Renal cortical epithelial cell (primary cell): Measurements from ENCODE around the gene IKBKE. TPM values are rescaled to one million over a fixed set of nuclear protein-coding genes. Genes with fewer than 3 reads are reported as not detected.
A peak's percentile ranks its signal among the peaks of the same experiment; 100 is the strongest.
"Not testable (repeated sequence)": the region's sequence is repeated elsewhere in the genome, so short reads cannot be mapped to it uniquely, and the experiment has no call there.

Source experiments
- DNase-seq: peaks from one replicate; pipeline ENCODE4 v3.0.0-alpha.2; 2011; ENCODE audit warnings: low read depth
- total RNA-seq: library from RNA; depleted of rRNA; stranded (reverse); fragments of >200 nt; gene quantifications from 2 replicates; pipeline ENCODE4 v1.2.3, GENCODE V29; 2014

Gene IKBKE
- total RNA-seq, 1 donor from 2014 or later, result 13.6 TPM

- DNase-seq, result no peak
These were observed 2.6 kb downstream of the IKBKE start for GRCh38 chr1:206472886-206473285.

DNA sequence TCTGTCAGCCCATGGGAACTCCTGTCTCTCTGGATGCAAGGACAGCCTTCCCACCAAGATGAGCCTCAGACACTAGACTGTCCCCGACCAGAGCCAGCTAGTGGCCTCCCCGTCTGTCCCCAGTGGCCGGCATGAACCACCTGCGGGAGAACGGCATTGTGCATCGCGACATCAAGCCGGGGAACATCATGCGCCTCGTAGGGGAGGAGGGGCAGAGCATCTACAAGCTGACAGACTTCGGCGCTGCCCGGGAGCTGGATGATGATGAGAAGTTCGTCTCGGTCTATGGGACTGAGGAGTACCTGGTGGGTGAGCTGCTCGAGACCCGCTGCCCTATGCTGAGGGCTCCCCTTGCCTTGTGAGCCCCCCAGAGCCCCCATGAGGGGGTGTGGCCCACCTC, 5.8 kb downstream of the IKBKE start:
- no peak for DNase-seq

- no peak for DNase-seq
These were observed 6.3 kb downstream of the IKBKE start for GRCh38 chr1:206476591-206476990.

GRCh38 chr1:206477110-206477509, 6.8 kb downstream of the IKBKE start:
- no peak for DNase-seq

DNA sequence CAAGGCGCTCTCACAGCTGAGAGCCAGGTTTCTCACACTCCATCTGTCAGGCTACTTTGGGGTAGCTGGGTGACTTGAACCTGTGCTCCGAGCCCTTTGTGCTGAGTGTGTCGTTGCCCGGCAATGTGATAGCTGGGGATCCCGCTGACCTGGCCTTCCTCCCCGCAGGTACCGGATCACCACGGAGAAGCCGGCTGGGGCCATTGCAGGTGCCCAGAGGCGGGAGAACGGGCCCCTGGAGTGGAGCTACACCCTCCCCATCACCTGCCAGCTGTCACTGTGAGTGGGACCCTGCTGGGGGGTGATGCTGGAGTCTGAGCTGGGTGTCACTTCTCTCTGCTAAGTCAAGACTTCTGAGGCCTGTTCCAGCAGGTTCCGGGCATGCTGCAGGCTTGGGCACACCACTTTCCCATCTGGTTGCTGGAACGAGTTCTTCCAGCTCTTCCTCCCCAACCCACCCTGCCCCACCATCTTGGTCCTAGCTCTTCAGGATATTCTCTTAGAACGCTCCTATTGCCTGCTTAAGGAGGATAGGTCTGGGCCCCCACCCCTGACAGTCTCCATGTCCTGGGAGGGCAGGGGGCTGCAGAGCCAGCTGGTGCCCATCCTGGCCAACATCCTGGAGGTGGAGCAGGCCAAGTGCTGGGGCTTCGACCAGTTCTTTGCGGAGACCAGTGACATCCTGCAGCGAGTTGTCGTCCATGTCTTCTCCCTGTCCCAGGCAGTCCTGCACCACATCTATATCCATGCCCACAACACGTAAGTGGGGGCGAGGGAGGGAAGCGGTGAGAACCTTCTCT, 7.5 kb downstream of the IKBKE start:
- DNase-seq, result no peak

DNA sequence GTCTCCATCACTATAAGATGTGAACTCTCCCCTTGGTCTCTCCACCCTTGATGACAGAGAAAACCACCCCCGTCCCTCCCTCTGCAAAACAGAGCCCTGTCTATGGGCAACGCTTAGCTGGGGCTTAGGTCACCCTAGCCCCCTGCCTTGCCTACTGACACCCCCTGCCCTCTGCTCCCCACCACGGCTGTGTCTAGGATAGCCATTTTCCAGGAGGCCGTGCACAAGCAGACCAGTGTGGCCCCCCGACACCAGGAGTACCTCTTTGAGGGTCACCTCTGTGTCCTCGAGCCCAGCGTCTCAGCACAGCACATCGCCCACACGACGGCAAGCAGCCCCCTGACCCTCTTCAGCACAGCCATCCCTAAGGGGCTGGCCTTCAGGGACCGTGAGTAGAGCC, 8.5 kb downstream of the IKBKE start:
- no peak for DNase-seq

DNA sequence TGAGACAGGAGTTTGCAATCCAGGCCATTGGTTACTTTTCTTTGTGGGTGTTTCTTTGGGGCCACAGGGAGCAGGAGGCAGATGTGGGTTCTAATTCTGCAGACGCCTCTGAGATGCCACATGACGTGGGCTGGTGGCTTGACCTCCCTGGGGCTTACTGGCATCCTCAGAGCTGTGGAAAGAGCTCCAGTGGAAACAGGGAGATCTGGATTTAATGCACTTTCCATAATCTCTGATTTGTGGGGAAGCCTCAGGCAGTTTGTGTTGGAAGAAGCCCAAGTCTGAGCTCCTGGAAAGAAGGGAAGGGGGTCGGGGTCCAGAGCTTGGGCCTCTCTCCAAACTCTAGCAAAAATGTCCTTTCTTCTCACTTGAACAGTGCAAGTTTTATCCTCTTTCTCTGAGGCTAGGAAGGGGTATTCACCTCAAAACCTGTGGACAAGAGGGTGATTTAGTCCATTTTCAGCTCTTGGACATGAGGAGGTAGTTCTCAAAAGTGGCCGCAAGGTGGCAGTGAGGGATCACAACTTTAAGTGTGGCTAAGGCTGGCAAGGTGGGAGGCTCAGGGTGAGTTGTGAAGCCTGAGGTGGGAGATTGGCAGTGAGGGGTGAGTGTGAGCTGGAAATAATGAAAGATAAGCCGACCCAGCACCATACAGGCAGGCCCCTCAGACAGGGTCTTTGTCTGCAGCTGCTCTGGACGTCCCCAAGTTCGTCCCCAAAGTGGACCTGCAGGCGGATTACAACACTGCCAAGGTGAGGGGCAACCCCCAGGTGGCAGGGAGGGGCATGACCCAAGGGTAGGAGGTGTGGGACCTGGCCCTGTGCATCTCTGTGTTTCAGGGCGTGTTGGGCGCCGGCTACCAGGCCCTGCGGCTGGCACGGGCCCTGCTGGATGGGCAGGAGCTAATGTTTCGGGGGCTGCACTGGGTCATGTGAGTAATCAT, 9.2 kb downstream of the IKBKE start:
- DNase-seq, result peak; percentile 77

- DNase-seq, result no peak
These were observed 9.9 kb downstream of the IKBKE start for GRCh38 chr1:206480211-206480610.

GRCh38 chr1:206482611-206483010, 12.3 kb downstream of the IKBKE start:
- DNase-seq, result no peak

GRCh38 chr1:206483864-206484263, 13.6 kb downstream of the IKBKE start:
- DNase-seq, result not testable (repeated sequence)

GRCh38 chr1:206484901-206485300, 14.6 kb downstream of the IKBKE start:
- DNase-seq, result no peak

- no peak for DNase-seq
These were observed 16.9 kb downstream of the IKBKE start for GRCh38 chr1:206486995-206487788.

DNA sequence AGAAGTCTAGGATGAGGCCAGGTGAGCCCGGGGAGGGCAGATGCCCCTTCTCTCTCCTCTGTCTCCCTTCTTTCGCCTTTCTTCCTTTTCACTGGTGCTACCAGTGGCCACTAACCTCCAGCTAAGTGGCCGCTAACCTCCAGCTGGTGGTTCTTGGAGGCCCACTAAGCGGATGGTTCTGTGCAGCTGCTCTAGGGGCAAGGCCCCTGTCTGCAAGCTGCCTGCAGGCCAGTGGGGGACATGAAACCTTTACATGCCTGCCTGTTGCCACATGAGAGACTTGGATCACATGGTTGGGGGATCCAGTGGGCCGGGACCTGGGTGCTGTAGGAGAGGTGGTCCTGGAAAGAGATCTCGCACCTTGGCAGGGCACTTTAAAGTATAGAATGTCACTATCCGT, 17.7 kb downstream of the IKBKE start:
- DNase-seq, result no peak

GRCh38 chr1:206488466-206488865, 18.2 kb downstream of the IKBKE start:
- no peak for DNase-seq

DNA sequence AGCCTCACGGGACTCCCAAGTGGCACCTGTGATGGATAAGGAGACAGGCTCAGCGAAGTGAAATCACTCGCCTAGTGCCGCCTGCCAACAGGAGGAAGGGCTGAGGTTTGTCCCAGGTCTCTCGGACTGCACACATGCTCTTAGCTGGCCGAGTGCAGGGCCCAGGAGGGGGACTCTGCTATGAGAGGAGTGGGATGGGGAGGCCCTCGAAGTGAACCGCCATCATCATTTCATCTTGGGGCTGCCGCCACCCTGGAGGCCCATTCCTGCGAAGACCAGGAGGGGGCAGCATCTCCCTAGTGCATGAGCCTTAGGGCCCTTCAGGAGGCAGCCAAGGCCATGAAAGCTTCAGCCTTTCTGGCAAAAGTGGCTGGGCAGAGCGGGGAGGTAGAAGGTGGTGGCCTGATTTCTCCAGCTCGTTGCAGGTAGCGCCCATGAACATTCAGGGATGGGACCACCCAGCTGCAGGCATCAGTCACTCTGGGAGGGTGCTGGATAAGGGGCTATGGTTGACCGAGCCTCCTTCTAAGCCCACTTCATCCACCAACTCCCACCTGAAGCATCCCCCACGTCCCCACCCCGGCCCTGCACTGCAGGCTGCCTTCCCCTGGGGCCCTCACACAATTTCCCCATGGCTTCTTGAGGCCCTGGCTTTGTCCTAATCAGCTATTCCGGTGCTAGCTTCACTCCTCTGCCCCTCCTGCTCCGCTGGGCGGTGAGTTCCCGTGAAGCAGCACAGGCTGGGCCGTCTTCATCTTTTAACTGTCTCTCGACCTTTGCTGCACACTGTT, 19.9 kb downstream of the IKBKE start:
- peak; percentile 46 for DNase-seq

DNA sequence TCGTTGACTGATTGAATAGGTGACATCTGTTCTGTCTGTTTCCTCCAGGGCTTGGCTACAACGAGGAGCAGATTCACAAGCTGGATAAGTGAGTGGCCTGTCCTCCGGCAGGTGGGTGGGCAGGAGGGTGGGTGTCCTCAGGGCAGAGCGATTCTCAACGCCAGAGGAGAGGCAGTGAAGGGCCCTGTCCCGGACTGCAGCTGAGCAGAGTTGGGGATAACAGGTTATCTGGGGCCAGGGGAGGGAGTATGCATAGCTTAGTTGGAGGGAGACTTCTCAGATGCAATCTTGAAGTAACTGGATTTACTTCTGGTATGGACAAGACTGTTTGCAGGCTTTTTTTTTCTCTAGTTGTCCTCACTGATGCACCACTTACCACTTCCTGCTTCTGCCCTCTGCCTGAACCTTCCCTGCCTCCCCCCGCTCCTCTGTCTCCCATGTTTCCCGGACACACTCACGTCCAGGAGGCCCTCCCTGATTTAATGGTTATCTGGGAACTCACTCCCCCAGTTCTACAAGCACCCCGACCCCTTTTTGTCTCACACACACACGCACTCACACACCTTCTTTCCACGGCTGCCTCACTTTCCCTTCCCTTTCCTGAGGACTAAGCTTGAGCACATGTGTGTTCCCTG, 20.6 kb downstream of the IKBKE start:
- peak; percentile 35 for DNase-seq

GRCh38 chr1:206491616-206492015, 21.3 kb downstream of the IKBKE start:
- DNase-seq, result no peak

DNA sequence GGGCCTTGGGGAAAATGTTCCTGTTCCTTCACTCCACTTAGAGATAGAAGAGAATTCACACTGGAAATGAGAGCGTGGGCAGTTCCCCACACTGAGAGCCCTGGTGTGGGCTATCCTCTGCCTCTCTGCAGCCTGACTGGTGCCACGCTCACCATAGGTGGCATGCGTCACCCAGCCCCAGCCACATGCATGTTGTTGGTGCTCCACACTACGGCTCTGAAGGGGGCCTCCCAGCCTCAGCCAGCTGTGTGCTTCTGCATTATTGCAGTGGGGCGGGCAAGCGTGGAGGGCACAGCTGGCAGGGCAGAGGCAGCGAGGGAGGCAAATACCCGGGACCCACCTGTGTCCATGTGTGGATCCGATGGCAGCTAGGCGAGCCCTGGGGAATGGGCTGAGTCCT, 22.3 kb downstream of the IKBKE start:
- no peak for DNase-seq

- no peak for DNase-seq
These were observed 23.0 kb downstream of the IKBKE start for GRCh38 chr1:206493279-206493678.

DNA sequence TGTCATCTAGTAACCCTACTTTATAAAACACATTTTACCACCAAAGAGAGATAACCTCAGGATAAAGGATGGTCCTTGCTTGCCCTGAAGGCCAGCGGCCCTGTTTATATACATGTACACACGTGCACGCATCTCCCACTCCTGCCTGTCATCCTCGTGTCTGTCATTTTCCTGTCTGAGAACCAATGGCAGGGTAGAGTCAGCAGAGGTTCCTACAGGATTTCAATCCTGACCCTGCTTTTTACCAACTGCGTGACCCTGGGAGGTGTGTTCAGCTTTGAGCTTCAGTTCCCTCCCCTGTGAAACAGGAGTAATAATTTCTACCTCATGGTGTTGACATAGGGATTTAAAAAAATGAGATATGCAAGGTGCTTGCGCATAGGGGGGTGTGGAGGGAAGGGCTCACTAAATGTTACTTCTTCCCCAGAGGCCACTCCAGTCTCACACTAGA, 24.8 kb downstream of the IKBKE start:
- DNase-seq, result no peak
